Lung (tissue), 12 donors: ENCODE measurements around the gene KIF18B. TPM values are rescaled to one million over a fixed set of nuclear protein-coding genes. Genes with fewer than 3 reads are reported as not detected.

Source experiments
- ATAC-seq: fragments of 200-7000 bp; cut with Tn5 transposase; one replicate; pipeline ENCODE4 v1.9.1; 2020; ENCODE audit warnings: moderate number of reproducible peaks; ENCODE audit not compliant: insufficient read depth, low FRiP score
- DNase-seq, 3 donors: peaks; one replicate each; pipeline ENCODE4 v3.0.0-alpha.2; 2013 to 2017
- H3K27ac ChIP-seq, 2 donors: one replicate each; pipeline ENCODE4 v1.5.1; 2013; ENCODE audit warnings: mild to moderate bottlenecking in 2 of 2, moderate library complexity in 2 of 2, control low read depth in 1 of 2, inconsistent platforms in 1 of 2, low read depth in 1 of 2, low read length in 1 of 2
- H3K27me3 ChIP-seq, 3 donors: one replicate each; pipeline ENCODE4 v1.5.1; 2013; ENCODE audit warnings: low read length in 2 of 3; ENCODE audit not compliant: control insufficient read depth in 3 of 3, insufficient read depth in 3 of 3
- H3K36me3 ChIP-seq, 4 donors: one replicate each; pipeline ENCODE4 v1.5.1; 2013; ENCODE audit warnings: low read length in 4 of 4, mild to moderate bottlenecking in 1 of 4, moderate library complexity in 1 of 4; ENCODE audit not compliant: control insufficient read depth in 4 of 4, insufficient read depth in 4 of 4
- H3K4me1 ChIP-seq, 5 donors: one replicate each; pipeline ENCODE4 v1.5.1; 2013; ENCODE audit warnings: low read length in 5 of 5, mild to moderate bottlenecking in 2 of 5, moderate library complexity in 1 of 5; ENCODE audit not compliant: control insufficient read depth in 5 of 5, insufficient read depth in 5 of 5
- H3K4me3 ChIP-seq: one replicate; pipeline ENCODE4 v1.5.1; 2013; ENCODE audit warnings: mild to moderate bottlenecking, control low read depth, moderate library complexity
- H3K9ac ChIP-seq, 2 donors: one replicate each; pipeline ENCODE4 v1.5.1; 2013; ENCODE audit warnings: low read length in 2 of 2, control low read depth in 1 of 2; ENCODE audit not compliant: insufficient read depth in 1 of 2
- H3K9me3 ChIP-seq, 4 donors: one replicate each; pipeline ENCODE4 v1.5.1; 2013; ENCODE audit warnings: low read length in 3 of 4, mild to moderate bottlenecking in 1 of 4, moderate library complexity in 1 of 4; ENCODE audit not compliant: control insufficient read depth in 4 of 4, insufficient read depth in 3 of 4
- CTCF ChIP-seq: IDR thresholded peaks from 2 replicates; pipeline ENCODE4 v1.5.1; 2012; ENCODE audit warnings: mild to moderate bottlenecking; ENCODE audit errors: control extremely low read depth, extremely low read depth
- WGBS, 2 donors: extraction: QIAGEN DNeasy Blood & Tissue Kit; methylation state at CpG; one replicate each; pipeline ENCODE4 v1.1.7; 2013; 5-methylcytosine and 5-hydroxymethylcytosine counted together
- polyA plus RNA-seq, 2 donors: library from polyadenylated mRNA; stranded (reverse); fragments of 200-250 nt; gene quantifications; one replicate each; pipeline ENCODE4 v1.2.1, GENCODE V29; 2013
- total RNA-seq, 2 donors: library from RNA; depleted of rRNA in 1 of 2; stranded (reverse); fragments of >200 nt in 1 of 2; gene quantifications; one replicate each; pipeline ENCODE4 v1.2.1, GENCODE V29; 2014 to 2021
- donor health status: control.
- donor health status: control.
- donor health status: Bipolar disorder and iron deficiency.
- donor health status: healthy.
- donor health status: DM: yes; HTN: yes; CAD: no.

KIF18B gene
- total and polyA plus RNA-seq, 4 donors, result 0.70 to 1.4 (median 0.83) TPM

GRCh38 chr17:44956998-44957981 lies 9.7 kb upstream of the KIF18B start:
- Histone ChIP-seq H3K9me3 (peaks cover 0 to 9% (median 0%) of the 10 kb centered on the region in 4 donors), H3K9ac (no peak overlapping the region), H3K27me3 (no peaks in the 10 kb centered on the region), H3K4me1 (peaks cover 0 to 13% (median 8%) of the 10 kb centered on the region in 5 donors), H3K36me3 (no peaks in the 10 kb centered on the region), H3K27ac (no peak overlapping the region), H3K4me3 (no peak overlapping the region)
- no peak for DNase-seq
- no peak for ATAC-seq
- TF ChIP-seq CTCF, result no peak
- 87 to 88% methylated on average over 8 of the region's 8 CpGs for WGBS, 2 donors

- Histone ChIP-seq H3K9ac (no peak overlapping the region), H3K36me3 (no peaks in the 10 kb centered on the region), H3K9me3 (peaks cover 0 to 9% (median 0%) of the 10 kb centered on the region in 4 donors), H3K27me3 (no peaks in the 10 kb centered on the region), H3K4me1 (peaks cover 0 to 11% (median 8%) of the 10 kb centered on the region in 5 donors), H3K27ac (no peak overlapping the region), H3K4me3 (no peak overlapping the region)
- 72 to 78% methylated on average over 8 of the region's 8 CpGs for WGBS, 2 donors
- no peak for ATAC-seq
- no peak for DNase-seq
- no peak for TF ChIP-seq CTCF
These were observed 8.3 kb upstream of the KIF18B start for GRCh38 chr17:44955674-44956425.

- no peak overlapping the region for H3K27ac ChIP-seq
- no peak overlapping the region for H3K4me3 ChIP-seq
- no peak for DNase-seq
- H3K9ac ChIP-seq, result no peak overlapping the region
- H3K27me3 ChIP-seq, result no peaks in the 10 kb centered on the region
- H3K9me3 ChIP-seq, result peaks cover 0 to 6% (median 0%) of the 10 kb centered on the region in 4 donors
- ATAC-seq, result no peak
- WGBS, 2 donors, result 76 to 83% methylated on average over 6 of the region's 6 CpGs
- peaks cover 0 to 4% (median 0%) of the 10 kb centered on the region in 5 donors for H3K4me1 ChIP-seq
- TF ChIP-seq CTCF, result no peak
- H3K36me3 ChIP-seq, result no peaks in the 10 kb centered on the region
These were observed 5.4 kb upstream of the KIF18B start for GRCh38 chr17:44952946-44953475.
